Measurements from ENCODE around the gene MPDZ.

The MPDZ gene

DNA sequence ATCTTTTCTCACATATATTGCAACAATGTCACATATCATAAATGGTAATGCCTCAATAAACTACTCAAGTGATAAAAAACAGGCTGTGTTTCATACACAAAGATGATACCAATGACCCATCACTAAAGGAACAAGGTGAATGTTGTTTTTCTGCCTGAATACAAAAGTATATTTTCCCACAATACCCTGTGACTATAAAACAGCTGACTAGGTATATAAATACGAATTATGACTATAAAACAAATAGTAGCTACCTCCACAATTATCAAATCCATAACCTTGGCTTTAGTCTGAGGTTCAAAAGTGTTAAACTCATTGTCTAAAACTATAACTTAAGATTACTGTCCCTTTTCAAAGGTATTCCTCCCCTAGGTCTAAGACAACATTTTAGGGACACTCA, 58.7 kb downstream of the MPDZ start:
- Histone ChIP-seq H3K4me3 (no peak overlapping the region), H3K27ac (no peak overlapping the region)
- TF ChIP-seq CTCF (IDR thresholded peaks at IDR 0.05), result no peak
- no peak for DNase-seq (ENCODE audit: low spot score)

DNA sequence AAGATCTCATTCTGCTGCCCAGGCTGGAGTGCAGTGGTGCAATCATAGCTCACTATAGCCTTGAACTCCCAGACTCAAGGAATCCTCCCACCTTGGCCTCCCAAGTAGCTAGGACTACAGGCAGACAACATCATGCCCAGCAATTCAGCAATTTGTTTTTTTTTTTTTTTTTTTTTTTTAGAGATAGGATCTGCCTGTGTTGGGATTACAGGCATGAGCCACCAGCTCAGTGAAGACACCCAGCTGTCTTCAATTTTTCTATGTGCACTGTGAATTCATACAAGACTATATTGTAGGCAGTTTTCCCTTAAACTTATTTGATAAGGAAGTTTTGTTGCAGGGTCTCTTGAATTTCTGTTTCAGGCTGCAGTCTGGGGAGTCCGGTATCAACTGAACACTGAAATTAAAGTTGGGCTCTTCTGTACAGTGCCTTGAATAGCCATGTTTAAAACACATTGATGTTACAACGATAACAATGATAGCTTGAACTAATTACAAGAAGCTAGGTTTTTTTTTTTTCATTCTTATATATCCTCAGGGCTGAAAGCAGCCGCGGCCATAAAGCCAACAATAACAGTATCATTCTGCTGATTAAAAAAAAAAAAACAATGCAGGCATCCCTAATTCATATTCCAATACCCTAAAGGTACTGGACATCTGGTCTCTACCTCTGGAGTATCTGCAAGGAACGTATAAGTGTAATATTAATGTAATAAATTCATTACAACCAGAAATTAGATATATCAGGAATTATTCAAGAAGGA, 63.5 kb downstream of the MPDZ start:
- no peak for DNase-seq (ENCODE audit: low spot score)
- no peak for TF ChIP-seq CTCF (IDR thresholded peaks at IDR 0.05)
- Histone ChIP-seq H3K4me3 (no peak overlapping the region), H3K27ac (no peak overlapping the region)

DNA sequence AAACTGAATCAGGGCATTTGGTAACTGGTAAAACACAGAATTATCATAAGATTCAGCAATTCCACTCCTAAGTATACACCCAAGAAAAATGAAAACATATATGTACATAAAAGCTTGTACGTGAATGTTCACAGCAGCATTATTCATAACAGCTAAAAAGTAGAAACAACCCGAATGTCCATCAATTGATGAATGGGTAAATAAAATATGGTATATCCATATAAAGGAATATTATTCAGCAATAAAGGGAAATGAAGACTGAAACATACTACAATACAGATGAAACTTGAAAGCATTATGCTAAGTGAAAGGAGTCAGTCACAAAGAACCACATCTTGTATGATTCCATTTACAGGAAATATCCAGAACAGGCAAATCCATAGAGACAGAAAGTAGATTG, 65.5 kb downstream of the MPDZ start:
- H3K27ac ChIP-seq, result no peak overlapping the region
- no peak for TF ChIP-seq CTCF (IDR thresholded peaks at IDR 0.05)
- no peak overlapping the region for H3K4me3 ChIP-seq
- DNase-seq (ENCODE audit: low spot score), result no peak

DNA sequence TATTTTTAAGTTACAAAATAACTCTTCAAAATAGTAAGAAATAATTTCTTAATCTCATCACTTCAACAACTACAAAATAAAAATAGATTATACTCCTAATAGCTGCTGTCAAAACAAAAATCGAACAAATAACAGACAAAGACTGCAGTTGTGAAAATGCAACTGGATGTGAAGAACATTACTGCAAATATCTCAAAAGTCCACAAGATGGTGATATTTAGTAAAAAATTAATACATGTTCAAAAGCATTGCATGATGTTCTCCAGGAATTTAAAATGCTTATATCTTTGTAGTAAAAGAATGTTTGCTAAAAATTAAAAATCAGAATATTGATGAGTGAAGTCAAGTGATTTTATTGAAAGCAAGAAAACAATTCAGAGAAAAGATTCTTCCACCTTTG, 66.2 kb downstream of the MPDZ start:
- no peak for DNase-seq (ENCODE audit: low spot score)
- Histone ChIP-seq H3K27ac (no peak overlapping the region), H3K4me3 (no peak overlapping the region)
- no peak for TF ChIP-seq CTCF (IDR thresholded peaks at IDR 0.05)

DNA sequence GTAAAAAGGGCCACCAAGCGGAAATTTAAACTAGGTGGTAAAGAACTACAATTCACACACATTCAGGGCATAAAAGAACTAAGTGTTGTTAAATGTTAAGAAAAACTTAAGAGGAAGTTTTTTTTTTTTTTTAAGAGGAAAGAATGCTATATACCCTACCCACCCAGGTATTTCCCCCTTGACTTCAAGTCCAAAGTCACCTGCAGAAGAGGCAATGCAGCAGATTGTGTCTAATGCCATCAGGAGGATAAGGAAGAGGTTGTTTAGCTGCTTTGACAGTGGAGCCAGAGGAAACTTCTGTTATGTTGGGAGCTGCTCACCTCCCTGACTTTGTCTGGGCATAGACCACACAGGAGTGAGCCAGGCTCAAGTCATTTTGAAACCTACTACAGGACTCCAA, 69.2 kb downstream of the MPDZ start:
- no peak overlapping the region for H3K27ac ChIP-seq
- DNase-seq (ENCODE audit: low spot score), result no peak
- no peak overlapping the region for H3K4me3 ChIP-seq
- no peak for TF ChIP-seq CTCF (IDR thresholded peaks at IDR 0.05)

DNA sequence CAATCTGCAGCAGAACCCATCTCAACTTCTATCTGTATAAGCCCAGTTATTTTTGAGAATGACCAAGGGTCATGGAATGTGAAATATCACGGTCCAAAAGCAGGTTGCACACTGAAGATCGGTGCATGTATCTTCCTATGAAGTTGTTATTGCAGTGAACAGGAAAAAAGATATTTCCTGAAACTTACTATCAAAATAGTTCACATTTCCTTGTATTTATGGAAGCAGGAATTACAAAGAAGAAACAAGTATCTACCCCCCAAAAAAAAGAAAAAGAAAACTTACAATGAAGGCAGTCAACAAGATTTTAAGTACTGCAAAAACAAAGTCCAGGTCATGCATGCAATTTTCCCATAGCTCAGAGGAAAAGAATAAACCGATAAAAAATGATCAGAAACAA, 70.0 kb downstream of the MPDZ start:
- DNase-seq (ENCODE audit: low spot score), result no peak
- H3K27ac ChIP-seq, result no peak overlapping the region
- no peak for TF ChIP-seq CTCF (IDR thresholded peaks at IDR 0.05)
- no peak overlapping the region for H3K4me3 ChIP-seq

- DNase-seq (ENCODE audit: low spot score), result no peak
- TF ChIP-seq CTCF (IDR thresholded peaks at IDR 0.05), result no peak
- no peak overlapping the region for H3K4me3 ChIP-seq
- H3K27ac ChIP-seq, result no peak overlapping the region
These were observed 73.7 kb downstream of the MPDZ start for GRCh38 chr9:13205824-13206223.

Measured in coronary artery (tissue), 2 donors.